Memory B cell (primary cell): Measurements from ENCODE around the gene LARP4B.

Experiments used
- ATAC-seq: fragments of 150-1000 bp; cut with Tn5 transposase; 2 replicates; pipeline ENCODE4 v1.10.0; 2021; ENCODE audit warnings: low read depth, mild to moderate bottlenecking, moderate library complexity
- DNase-seq, 2 donors: peaks; one replicate each; pipeline ENCODE4 v3.0.0; 2022; ENCODE audit warnings: low spot score in 2 of 2
- H3K27ac Mint-ChIP-seq: one replicate; pipeline ENCODE4 v1.8.0; 2022; ENCODE audit warnings: mild to moderate bottlenecking, moderate library complexity, mixed read lengths
- H3K27me3 Mint-ChIP-seq: one replicate; pipeline ENCODE4 v1.8.0; 2022; ENCODE audit warnings: mixed read lengths
- H3K36me3 Mint-ChIP-seq: one replicate; pipeline ENCODE4 v1.8.0; 2022; ENCODE audit warnings: mild to moderate bottlenecking, mixed read lengths
- H3K4me1 Mint-ChIP-seq: one replicate; pipeline ENCODE4 v1.8.0; 2022; ENCODE audit warnings: mixed read lengths
- H3K4me3 Mint-ChIP-seq: one replicate; pipeline ENCODE4 v1.8.0; 2022; ENCODE audit warnings: mild to moderate bottlenecking, moderate library complexity, mixed read lengths
- H3K9me3 Mint-ChIP-seq: one replicate; pipeline ENCODE4 v1.8.0; 2022; ENCODE audit warnings: mixed read lengths

LARP4B gene

GRCh38 chr10:806451-807162 lies 124.9 kb downstream of the LARP4B start:
- Mint-ChIP-seq H3K9me3 (no peaks in the 10 kb centered on the region), H3K27ac (no peak overlapping the region), H3K36me3 (peaks cover 18% of the 10 kb centered on the region), H3K27me3 (no peaks in the 10 kb centered on the region), H3K4me3 (no peak overlapping the region), H3K4me1 (peaks cover 4% of the 10 kb centered on the region)
- ATAC-seq (no peak), DNase-seq (no peak)

GRCh38 chr10:805620-806305 lies 125.7 kb downstream of the LARP4B start:
- H3K36me3 Mint-ChIP-seq, result peaks cover 18% of the 10 kb centered on the region
- H3K27ac Mint-ChIP-seq, result no peak overlapping the region
- H3K4me1 Mint-ChIP-seq, result peaks cover 4% of the 10 kb centered on the region
- H3K4me3 Mint-ChIP-seq, result no peak overlapping the region
- no peaks in the 10 kb centered on the region for H3K9me3 Mint-ChIP-seq
- DNase-seq (no peak), ATAC-seq (no peak)
- H3K27me3 Mint-ChIP-seq, result no peaks in the 10 kb centered on the region

- H3K27me3 Mint-ChIP-seq, result no peaks in the 10 kb centered on the region
- H3K4me3 Mint-ChIP-seq, result peak overlapping the region; percentile 4
- ATAC-seq (no peak), DNase-seq (no peak)
- peaks cover 3% of the 10 kb centered on the region for H3K9me3 Mint-ChIP-seq
- peaks cover 4% of the 10 kb centered on the region for H3K4me1 Mint-ChIP-seq
- peaks cover 20% of the 10 kb centered on the region for H3K36me3 Mint-ChIP-seq
- no peak overlapping the region for H3K27ac Mint-ChIP-seq
These were observed 126.5 kb downstream of the LARP4B start for GRCh38 chr10:804787-805619.

- DNase-seq (no peak), ATAC-seq (peak; percentile 51)
- H3K4me1 Mint-ChIP-seq, result peaks cover 4% of the 10 kb centered on the region
- H3K36me3 Mint-ChIP-seq, result peaks cover 15% of the 10 kb centered on the region
- peaks cover 3% of the 10 kb centered on the region for H3K9me3 Mint-ChIP-seq
- H3K27me3 Mint-ChIP-seq, result no peaks in the 10 kb centered on the region
- H3K4me3 Mint-ChIP-seq, result no peak overlapping the region
- no peak overlapping the region for H3K27ac Mint-ChIP-seq
These were observed 127.2 kb downstream of the LARP4B start for GRCh38 chr10:804191-804781.

- no peak overlapping the region for H3K4me3 Mint-ChIP-seq
- H3K36me3 Mint-ChIP-seq, result peaks cover 19% of the 10 kb centered on the region
- ATAC-seq, result no peak
- H3K4me1 Mint-ChIP-seq, result peaks cover 4% of the 10 kb centered on the region
- peaks cover 11% of the 10 kb centered on the region for H3K9me3 Mint-ChIP-seq
- no peak overlapping the region for H3K27ac Mint-ChIP-seq
- no peaks in the 10 kb centered on the region for H3K27me3 Mint-ChIP-seq
- no peak for DNase-seq
These were observed 128.3 kb downstream of the LARP4B start for GRCh38 chr10:803041-803741.

- peaks cover 11% of the 10 kb centered on the region for H3K9me3 Mint-ChIP-seq
- no peaks in the 10 kb centered on the region for H3K27me3 Mint-ChIP-seq
- peaks cover 16% of the 10 kb centered on the region for H3K36me3 Mint-ChIP-seq
- ATAC-seq (no peak), DNase-seq (no peak)
- H3K4me1 Mint-ChIP-seq, result peaks cover 4% of the 10 kb centered on the region
- H3K27ac Mint-ChIP-seq, result no peak overlapping the region
- H3K4me3 Mint-ChIP-seq, result no peak overlapping the region
These were observed 129.0 kb downstream of the LARP4B start for GRCh38 chr10:802506-802905.

- no peak for ATAC-seq
- no peak for DNase-seq
- H3K27me3 Mint-ChIP-seq, result no peaks in the 10 kb centered on the region
- no peaks in the 10 kb centered on the region for H3K4me1 Mint-ChIP-seq
- H3K4me3 Mint-ChIP-seq, result no peak overlapping the region
- H3K27ac Mint-ChIP-seq, result no peak overlapping the region
- peaks cover 17% of the 10 kb centered on the region for H3K36me3 Mint-ChIP-seq
- H3K9me3 Mint-ChIP-seq, result peaks cover 14% of the 10 kb centered on the region
These were observed 134.3 kb downstream of the LARP4B start for GRCh38 chr10:797179-797578.

GRCh38 chr10:796233-796632 lies 135.3 kb downstream of the LARP4B start:
- ATAC-seq (no peak), DNase-seq (no peak)
- Mint-ChIP-seq H3K27me3 (no peaks in the 10 kb centered on the region), H3K4me3 (no peak overlapping the region), H3K36me3 (peaks cover 17% of the 10 kb centered on the region), H3K4me1 (no peaks in the 10 kb centered on the region), H3K27ac (no peak overlapping the region), H3K9me3 (peaks cover 14% of the 10 kb centered on the region)

GRCh38 chr10:794382-794956 lies 137.0 kb downstream of the LARP4B start:
- H3K27me3 Mint-ChIP-seq, result no peaks in the 10 kb centered on the region
- DNase-seq (no peak), ATAC-seq (no peak)
- H3K27ac Mint-ChIP-seq, result no peak overlapping the region
- no peaks in the 10 kb centered on the region for H3K4me1 Mint-ChIP-seq
- H3K4me3 Mint-ChIP-seq, result no peak overlapping the region
- H3K36me3 Mint-ChIP-seq, result peaks cover 15% of the 10 kb centered on the region
- peaks cover 11% of the 10 kb centered on the region for H3K9me3 Mint-ChIP-seq

GRCh38 chr10:792792-793100 lies 138.8 kb downstream of the LARP4B start:
- no peak for ATAC-seq
- H3K27ac Mint-ChIP-seq, result no peak overlapping the region
- no peak overlapping the region for H3K4me3 Mint-ChIP-seq
- no peak for DNase-seq
- H3K4me1 Mint-ChIP-seq, result no peaks in the 10 kb centered on the region
- peaks cover 7% of the 10 kb centered on the region for H3K36me3 Mint-ChIP-seq
- H3K27me3 Mint-ChIP-seq, result no peaks in the 10 kb centered on the region
- H3K9me3 Mint-ChIP-seq, result peaks cover 3% of the 10 kb centered on the region

GRCh38 chr10:792083-792791 lies 139.3 kb downstream of the LARP4B start:
- ATAC-seq (no peak), DNase-seq (no peak)
- Mint-ChIP-seq H3K27me3 (no peaks in the 10 kb centered on the region), H3K4me1 (no peaks in the 10 kb centered on the region), H3K36me3 (peaks cover 4% of the 10 kb centered on the region), H3K4me3 (no peak overlapping the region), H3K9me3 (peaks cover 3% of the 10 kb centered on the region), H3K27ac (no peak overlapping the region)

GRCh38 chr10:791639-792038 lies 139.9 kb downstream of the LARP4B start:
- Mint-ChIP-seq H3K27me3 (peaks cover 2% of the 10 kb centered on the region), H3K36me3 (peaks cover 4% of the 10 kb centered on the region), H3K27ac (no peak overlapping the region), H3K4me3 (no peak overlapping the region), H3K4me1 (no peaks in the 10 kb centered on the region), H3K9me3 (peaks cover 3% of the 10 kb centered on the region)
- DNase-seq (no peak), ATAC-seq (no peak)
